LNCAP (cell line): Measurements from ENCODE around the gene CTNNA2.

Experiments used
- CTCF ChIP-seq: fragments of 450-650 bp; IDR thresholded peaks from 2 replicates; pipeline ENCODE4 v1.5.1; 2017; ENCODE audit warnings: mild to moderate bottlenecking

Gene CTNNA2

DNA sequence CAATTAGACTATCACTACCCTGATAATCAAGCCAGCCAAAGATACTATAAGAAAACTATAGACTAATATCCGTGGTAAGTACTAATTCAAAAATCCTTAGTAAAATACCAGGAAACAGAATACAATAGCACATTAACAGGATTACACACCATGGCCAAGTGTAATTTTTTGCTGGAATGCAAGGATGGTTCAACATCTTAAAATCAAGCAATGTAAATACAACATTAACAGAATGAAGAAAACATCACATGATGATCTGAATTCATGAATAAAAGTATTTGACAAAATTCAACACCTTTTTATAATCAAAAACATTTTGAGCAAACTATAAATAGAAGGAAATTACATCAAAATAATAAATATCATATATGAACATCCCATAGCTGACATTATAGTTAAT is 1142.4 kb downstream of the CTNNA2 start:
- no peak for TF ChIP-seq CTCF

- TF ChIP-seq CTCF, result no peak
Observed at GRCh38 chr2:80670763-80671162, 1157.9 kb downstream of the CTNNA2 start.

- no peak for TF ChIP-seq CTCF
Observed at GRCh38 chr2:80687524-80687923, 1174.7 kb downstream of the CTNNA2 start.

DNA sequence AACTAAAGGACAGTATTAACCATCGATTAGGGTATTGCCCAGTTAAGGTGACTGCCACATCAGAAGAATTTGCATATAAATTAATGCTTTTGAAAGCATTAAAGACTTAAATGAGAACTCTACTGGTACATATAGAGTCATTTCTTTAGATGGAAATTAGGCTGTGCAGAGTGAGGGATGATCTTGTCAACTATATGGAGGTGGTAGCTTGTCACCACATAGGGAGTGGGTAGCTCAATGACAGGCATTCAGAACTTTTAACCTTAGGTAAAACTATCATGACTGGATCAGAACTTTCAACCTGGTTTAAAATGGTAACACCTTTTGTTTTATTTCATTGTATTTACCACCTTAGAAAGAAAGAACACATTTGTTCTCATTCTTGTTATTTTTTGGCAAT is 1176.3 kb downstream of the CTNNA2 start:
- no peak for TF ChIP-seq CTCF
